ENCODE measurements around the gene NBPF12.
A peak's percentile ranks its signal among the peaks of the same experiment; 100 is the strongest.
"Not testable (repeated sequence)": the region's sequence is repeated elsewhere in the genome, so short reads cannot be mapped to it uniquely, and the experiment has no call there.

Gene NBPF12

DNA sequence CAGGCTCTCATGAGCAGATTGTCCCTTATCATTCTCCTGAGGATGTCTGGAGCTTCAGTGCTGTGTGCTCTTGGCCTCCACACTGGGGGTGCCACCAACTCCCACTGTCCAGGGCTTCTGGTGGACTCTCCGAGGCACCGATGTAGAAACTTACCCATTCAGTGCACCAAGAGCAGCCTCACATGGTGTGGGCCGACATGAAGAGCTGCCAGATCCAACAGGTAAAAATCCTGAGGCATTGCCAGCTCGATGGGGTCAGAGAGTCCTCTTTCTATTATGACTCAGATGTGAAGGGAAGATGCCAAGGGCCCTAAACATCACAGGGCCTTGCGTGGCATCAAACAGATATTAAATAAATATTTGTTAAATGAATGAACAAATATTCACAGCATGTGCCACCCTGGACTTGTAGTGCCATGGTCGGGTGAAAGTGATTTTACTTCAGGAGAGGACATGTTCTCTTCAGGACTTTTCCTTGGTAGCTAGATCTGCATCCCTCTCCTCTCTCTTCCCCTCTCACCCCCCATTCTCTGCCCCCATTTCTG lies 5.3 kb downstream of the NBPF12 start:
- not testable (repeated sequence) for ATAC-seq (replicated peaks); H3K27me3 Mint-ChIP-seq; DNase-seq; H3K27ac Mint-ChIP-seq; H3K9me3 Mint-ChIP-seq; H3K4me3 Mint-ChIP-seq; H3K4me1 Mint-ChIP-seq; H3K36me3 Mint-ChIP-seq

DNA sequence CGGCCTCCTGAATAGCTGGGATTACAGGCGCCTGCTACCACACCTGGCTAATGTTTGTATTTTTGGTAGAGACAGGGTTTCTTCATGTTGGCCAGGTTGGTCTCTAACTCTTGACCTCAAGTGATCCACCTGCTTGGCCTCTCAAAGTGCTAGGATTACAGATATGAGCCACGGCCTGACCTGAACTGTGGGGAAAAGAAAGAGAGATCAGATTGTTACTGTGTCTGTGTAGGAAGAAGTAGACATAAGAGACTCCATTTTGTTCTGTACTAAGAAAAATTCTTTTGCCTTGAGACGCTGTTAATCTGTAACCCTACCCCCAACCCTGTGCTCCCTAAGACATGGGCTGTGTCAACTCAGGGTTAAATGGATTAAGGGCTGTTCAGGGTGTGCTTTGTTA lies 10.0 kb downstream of the NBPF12 start:
- ATAC-seq (replicated peaks); H3K27ac Mint-ChIP-seq; H3K4me1 Mint-ChIP-seq; H3K27me3 Mint-ChIP-seq; H3K4me3 Mint-ChIP-seq; H3K9me3 Mint-ChIP-seq; DNase-seq: not testable (repeated sequence)
- H3K36me3 Mint-ChIP-seq, result peaks cover 7 to 14% of the 10 kb centered on the region in 2 donors

GRCh38 chr1:146964340-146964739 lies 26.2 kb downstream of the NBPF12 start:
- not testable (repeated sequence) for H3K9me3 Mint-ChIP-seq, H3K27me3 Mint-ChIP-seq
- H3K36me3 Mint-ChIP-seq, result peaks cover 9 to 15% of the 10 kb centered on the region in 2 donors

DNA sequence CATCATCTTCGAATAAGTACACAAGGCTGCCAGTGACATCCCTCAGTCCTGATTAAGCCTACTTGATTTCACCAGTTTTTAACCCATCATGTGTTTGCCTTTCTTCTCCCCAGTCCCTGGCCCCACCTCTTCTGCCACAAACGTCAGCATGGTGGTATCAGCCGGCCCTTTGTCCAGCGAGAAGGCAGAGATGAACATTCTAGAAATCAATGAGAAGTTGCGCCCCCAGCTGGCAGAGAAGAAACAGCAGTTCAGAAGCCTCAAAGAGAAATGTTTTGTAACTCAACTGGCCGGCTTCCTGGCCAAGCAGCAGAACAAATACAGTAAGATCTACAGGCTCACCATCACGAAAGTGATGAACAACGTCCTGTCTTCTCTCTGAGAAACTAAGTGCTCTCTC lies 28.2 kb downstream of the NBPF12 start:
- H3K4me1 Mint-ChIP-seq, result not testable (repeated sequence)

More at GRCh38 chr1:146964340-146964739, 26.2 kb downstream of the NBPF12 start:
- H3K4me1 Mint-ChIP-seq; ATAC-seq (replicated peaks); DNase-seq; H3K27ac Mint-ChIP-seq; H3K4me3 Mint-ChIP-seq: not testable (repeated sequence)

DNA sequence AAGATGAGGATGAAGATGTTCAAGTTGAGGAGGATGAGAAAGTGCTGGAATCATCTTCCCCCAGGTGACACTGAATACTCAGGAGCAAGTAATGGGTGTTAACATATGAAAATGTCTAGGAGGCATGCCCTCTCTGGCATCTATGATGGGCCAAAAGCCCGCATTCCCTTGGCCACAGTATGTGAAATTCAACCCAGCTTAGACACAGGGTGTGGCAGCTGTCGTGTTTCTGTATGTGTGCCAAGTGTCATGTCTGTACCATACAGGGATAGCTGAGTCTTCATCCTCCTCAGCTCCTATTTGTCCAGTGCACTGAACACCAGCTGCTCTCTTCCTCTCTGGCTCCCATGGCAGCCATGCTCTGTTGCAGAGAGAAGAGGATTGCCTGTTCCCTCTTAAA lies 32.5 kb downstream of the NBPF12 start:
- H3K4me1 Mint-ChIP-seq; DNase-seq; H3K27ac Mint-ChIP-seq; ATAC-seq (replicated peaks); H3K9me3 Mint-ChIP-seq; H3K27me3 Mint-ChIP-seq; H3K4me3 Mint-ChIP-seq: not testable (repeated sequence)
- H3K36me3 Mint-ChIP-seq, result peaks cover 3 to 11% of the 10 kb centered on the region in 2 donors

More for the DNA sequence above, 28.2 kb downstream of the NBPF12 start:
- DNase-seq; H3K27me3 Mint-ChIP-seq; H3K9me3 Mint-ChIP-seq; H3K27ac Mint-ChIP-seq; H3K4me3 Mint-ChIP-seq; ATAC-seq (replicated peaks): not testable (repeated sequence)
- peaks cover 9 to 19% of the 10 kb centered on the region in 2 donors for H3K36me3 Mint-ChIP-seq

DNA sequence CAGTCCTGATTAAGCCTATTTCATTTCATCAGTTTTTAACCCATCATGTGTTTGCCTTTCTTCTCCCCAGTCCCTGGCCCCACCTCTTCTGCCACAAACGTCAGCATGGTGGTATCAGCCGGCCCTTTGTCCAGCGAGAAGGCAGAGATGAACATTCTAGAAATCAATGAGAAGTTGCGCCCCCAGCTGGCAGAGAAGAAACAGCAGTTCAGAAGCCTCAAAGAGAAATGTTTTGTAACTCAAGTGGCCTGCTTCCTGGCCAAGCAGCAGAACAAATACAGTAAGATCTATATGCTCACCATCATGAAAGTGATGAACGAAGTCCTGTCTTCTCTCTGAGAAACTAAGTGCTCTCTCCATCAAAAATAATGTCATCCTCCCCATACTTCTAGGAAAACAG lies 34.6 kb downstream of the NBPF12 start:
- not testable (repeated sequence) for H3K27me3 Mint-ChIP-seq; H3K27ac Mint-ChIP-seq; DNase-seq; H3K9me3 Mint-ChIP-seq; H3K4me3 Mint-ChIP-seq; ATAC-seq (replicated peaks); H3K4me1 Mint-ChIP-seq
- H3K36me3 Mint-ChIP-seq, result peaks cover 3 to 11% of the 10 kb centered on the region in 2 donors

GRCh38 chr1:146985855-146986254 lies 47.7 kb downstream of the NBPF12 start:
- not testable (repeated sequence) for H3K9me3 Mint-ChIP-seq; H3K4me1 Mint-ChIP-seq; ATAC-seq (replicated peaks); H3K27me3 Mint-ChIP-seq; H3K27ac Mint-ChIP-seq; DNase-seq; H3K4me3 Mint-ChIP-seq
- H3K36me3 Mint-ChIP-seq, result peaks cover 12 to 18% of the 10 kb centered on the region in 2 donors

DNA sequence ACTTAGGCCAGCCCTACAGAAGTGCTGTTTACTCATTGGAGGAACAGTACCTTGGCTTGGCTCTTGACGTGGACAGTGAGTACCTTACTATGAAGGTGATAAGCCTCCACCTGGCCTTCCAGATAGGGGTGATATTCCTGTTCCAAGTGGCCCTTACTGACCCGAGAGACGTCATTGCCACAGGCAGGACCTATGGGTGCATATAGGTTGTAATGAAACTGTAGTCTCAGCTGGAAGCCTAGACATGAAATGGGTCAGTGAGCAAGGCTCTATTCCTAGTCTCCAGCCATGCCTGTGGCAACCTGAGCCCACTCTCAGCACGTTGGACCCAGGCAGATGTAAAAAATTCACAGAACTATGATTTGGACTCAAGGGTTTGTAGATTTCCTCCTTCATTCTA lies 48.3 kb downstream of the NBPF12 start:
- not testable (repeated sequence) for H3K9me3 Mint-ChIP-seq; DNase-seq; H3K4me3 Mint-ChIP-seq; H3K27me3 Mint-ChIP-seq; H3K4me1 Mint-ChIP-seq; ATAC-seq (replicated peaks); H3K27ac Mint-ChIP-seq
- peaks cover 10 to 16% of the 10 kb centered on the region in 2 donors for H3K36me3 Mint-ChIP-seq

DNA sequence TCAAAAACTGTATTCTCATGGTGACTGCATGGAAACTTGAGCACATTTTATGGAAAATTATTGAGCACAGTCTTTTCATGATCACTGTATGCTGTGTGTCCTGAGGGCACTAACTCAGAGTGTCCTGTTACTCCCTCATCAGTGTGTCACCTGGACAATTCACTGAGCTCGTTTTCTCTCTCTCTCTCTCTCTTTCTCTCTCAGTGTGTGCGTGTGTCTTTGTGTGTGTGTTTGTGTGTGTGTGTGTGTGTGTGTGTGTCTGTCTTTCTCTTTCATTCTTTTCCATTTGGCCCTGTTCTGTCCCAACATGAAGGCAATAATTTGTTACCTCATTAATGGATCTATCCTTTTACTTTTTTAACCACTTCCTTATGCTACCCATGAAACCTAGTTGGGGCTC lies 49.4 kb downstream of the NBPF12 start:
- H3K36me3 Mint-ChIP-seq, result peaks cover 10 to 15% of the 10 kb centered on the region in 2 donors
- ATAC-seq (replicated peaks); H3K4me3 Mint-ChIP-seq; H3K4me1 Mint-ChIP-seq; DNase-seq; H3K27me3 Mint-ChIP-seq; H3K9me3 Mint-ChIP-seq: not testable (repeated sequence)
- H3K27ac Mint-ChIP-seq, result peak overlapping the region; percentile 2

- DNase-seq; H3K27me3 Mint-ChIP-seq; H3K9me3 Mint-ChIP-seq; H3K4me1 Mint-ChIP-seq; ATAC-seq (replicated peaks); H3K4me3 Mint-ChIP-seq: not testable (repeated sequence)
- Mint-ChIP-seq H3K27ac (peak overlapping the region; percentile 1), H3K36me3 (peaks cover 10 to 19% of the 10 kb centered on the region in 2 donors)
Measured at GRCh38 chr1:146989455-146989854, 51.3 kb downstream of the NBPF12 start.

- not testable (repeated sequence) for H3K27me3 Mint-ChIP-seq; H3K4me3 Mint-ChIP-seq; H3K4me1 Mint-ChIP-seq; H3K9me3 Mint-ChIP-seq; ATAC-seq (replicated peaks); H3K27ac Mint-ChIP-seq; DNase-seq
- peaks cover 6 to 20% of the 10 kb centered on the region in 2 donors for H3K36me3 Mint-ChIP-seq
Measured at GRCh38 chr1:147008495-147008894, 70.4 kb downstream of the NBPF12 start.

GRCh38 chr1:147026975-147027374 lies 88.9 kb downstream of the NBPF12 start:
- ATAC-seq (replicated peaks); H3K4me3 Mint-ChIP-seq; DNase-seq; H3K9me3 Mint-ChIP-seq; H3K27me3 Mint-ChIP-seq; H3K27ac Mint-ChIP-seq; H3K4me1 Mint-ChIP-seq; H3K36me3 Mint-ChIP-seq: not testable (repeated sequence)

DNA sequence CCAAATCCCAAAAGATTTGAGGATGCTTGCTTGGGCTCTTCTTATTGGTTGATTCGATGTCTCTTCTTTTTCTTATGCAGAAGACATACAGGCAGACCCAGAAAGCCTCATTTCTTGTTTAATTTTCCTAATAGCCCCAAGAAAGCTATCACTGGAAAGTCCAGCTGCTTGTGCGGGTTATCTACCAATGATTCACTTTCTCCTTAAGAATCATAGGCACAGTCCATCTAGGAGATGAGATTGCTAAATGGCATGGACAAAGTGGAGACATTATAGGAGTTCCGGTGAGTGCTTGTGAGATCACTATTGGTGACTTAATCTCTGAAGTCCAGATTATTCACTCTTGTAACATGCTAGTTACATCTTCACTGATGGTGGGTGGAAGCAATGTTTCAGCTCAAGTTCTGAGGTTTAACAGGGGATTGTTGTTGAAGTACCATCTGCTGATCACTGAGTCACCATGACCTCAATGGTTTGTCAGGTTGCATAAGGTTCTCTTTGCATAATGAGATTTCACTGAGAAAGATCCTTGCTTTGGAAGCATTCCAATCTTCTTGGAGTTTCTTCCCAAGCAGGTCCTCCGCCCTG lies 92.0 kb downstream of the NBPF12 start:
- not testable (repeated sequence) for H3K27ac Mint-ChIP-seq; ATAC-seq (replicated peaks); H3K9me3 Mint-ChIP-seq; H3K27me3 Mint-ChIP-seq; H3K36me3 Mint-ChIP-seq; DNase-seq; H3K4me3 Mint-ChIP-seq
- peaks cover 9 to 13% of the 10 kb centered on the region in 2 donors for H3K4me1 Mint-ChIP-seq

GRCh38 chr1:147039916-147040315 lies 101.8 kb downstream of the NBPF12 start:
- Mint-ChIP-seq H3K27me3 (no peaks in the 10 kb centered on the region), H3K9me3 (no peaks in the 10 kb centered on the region), H3K27ac (no peak overlapping the region), H3K36me3 (no peaks in the 10 kb centered on the region), H3K4me1 (peaks cover 17 to 18% of the 10 kb centered on the region in 2 donors), H3K4me3 (no peak overlapping the region)
- DNase-seq (no peak), ATAC-seq (replicated peaks) (no peak)

DNA sequence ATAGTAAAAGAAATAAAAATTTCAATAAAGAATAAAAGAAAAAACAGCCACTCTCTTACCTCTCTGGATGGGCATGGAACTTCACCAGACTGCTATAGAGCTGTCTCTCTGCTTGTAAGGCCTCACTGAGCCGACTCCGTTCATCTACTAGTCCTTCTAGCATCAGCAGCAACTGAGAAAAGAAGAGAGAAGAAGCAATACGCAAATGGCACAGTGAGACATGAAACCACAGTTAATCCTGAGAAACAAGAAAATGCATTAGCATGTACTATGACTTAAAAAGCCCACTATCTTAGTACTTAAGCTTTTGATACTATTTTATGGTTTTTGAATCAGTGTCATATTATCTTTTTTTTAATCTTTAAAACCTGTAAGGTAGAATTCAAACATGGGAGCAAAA lies 104.8 kb downstream of the NBPF12 start:
- peak in 1 of 2 donors; percentile 23 for ATAC-seq (replicated peaks)
- not testable (repeated sequence) for H3K9me3 Mint-ChIP-seq, H3K36me3 Mint-ChIP-seq, DNase-seq, H3K4me3 Mint-ChIP-seq, H3K27me3 Mint-ChIP-seq
- Mint-ChIP-seq H3K27ac (peak overlapping the region; percentile 3), H3K4me1 (peaks cover 32 to 43% of the 10 kb centered on the region in 2 donors)

All from stimulated activated naive B cell treated with anti-CD40 and anti-IgM and Interleukin-4, amounts not matched to agents 10 μg/mL and 1 μg/mL and 100 μg/mL, for 72 hours (primary cell).